Measurements from ENCODE around the gene RSBN1.
"Not testable (repeated sequence)": the region's sequence is repeated elsewhere in the genome, so short reads cannot be mapped to it uniquely, and the experiment has no call there.

RSBN1 gene

DNA sequence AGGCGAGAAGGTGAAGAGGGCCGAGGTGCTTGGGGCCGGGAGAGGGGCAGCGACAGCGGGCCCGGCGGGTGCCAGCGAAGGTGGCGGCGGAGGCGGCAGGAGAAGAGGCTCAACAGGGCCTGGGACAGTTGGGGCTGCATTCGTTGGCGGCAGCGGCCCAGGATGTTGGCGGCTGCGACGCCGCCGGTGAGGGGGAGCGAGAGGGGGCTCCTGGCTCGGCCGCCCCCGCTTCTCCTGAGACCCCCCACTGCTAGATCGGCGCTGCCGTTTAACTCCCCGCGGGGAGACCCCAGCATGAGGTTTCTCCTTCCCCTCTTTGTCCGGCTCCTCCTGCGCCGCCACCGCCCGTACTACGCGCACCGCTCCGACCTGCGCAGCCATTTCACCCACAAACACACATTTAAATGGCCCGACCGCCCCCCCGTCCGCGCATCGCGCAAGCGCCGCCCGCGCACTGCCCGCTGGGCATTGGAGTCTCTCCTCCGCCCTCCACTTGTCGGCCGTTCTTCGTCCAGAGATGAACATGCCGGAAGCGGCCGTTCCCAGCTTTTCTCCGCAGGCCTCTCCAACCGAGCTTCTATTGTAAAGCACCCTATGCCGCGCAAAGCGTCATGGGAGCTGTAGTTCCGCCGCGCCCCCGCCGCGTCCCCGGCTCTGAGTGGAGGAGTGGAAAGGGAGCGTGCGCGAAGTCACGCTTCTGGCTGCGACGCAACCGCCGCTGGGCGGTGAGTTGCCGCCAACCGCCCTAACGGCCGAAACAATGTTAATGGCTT is at the start of gene RSBN1:
Gene RSBN1, minus strand, starts transcription at position 589 of the 773 bp plus-strand sequence. Its CDS starts 64 bp downstream, at position 525.
- DNase-seq (ENCODE audit: low spot score) = peak; percentile 99

DNA sequence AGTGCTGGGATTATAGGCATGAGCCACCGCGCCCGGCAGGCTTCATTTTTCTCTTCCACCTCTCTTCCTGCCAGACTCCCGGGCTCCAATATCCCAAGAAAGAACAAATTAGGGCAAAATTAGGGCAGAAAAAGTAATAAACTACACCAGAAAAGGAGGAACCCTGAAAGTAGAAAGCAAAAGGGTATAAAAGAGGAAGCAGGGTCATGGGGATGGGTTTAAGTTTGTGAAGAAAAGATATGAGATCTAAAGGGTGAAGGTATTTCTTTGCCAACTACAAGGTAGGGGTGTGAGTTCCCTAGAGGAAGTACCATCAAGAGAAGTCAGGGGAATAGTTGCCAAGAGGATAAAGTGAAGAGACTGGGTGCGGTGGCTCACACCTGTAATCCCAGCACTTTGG is 49.4 kb upstream of the RSBN1 start:
- DNase-seq (ENCODE audit: low spot score) = no peak

DNA sequence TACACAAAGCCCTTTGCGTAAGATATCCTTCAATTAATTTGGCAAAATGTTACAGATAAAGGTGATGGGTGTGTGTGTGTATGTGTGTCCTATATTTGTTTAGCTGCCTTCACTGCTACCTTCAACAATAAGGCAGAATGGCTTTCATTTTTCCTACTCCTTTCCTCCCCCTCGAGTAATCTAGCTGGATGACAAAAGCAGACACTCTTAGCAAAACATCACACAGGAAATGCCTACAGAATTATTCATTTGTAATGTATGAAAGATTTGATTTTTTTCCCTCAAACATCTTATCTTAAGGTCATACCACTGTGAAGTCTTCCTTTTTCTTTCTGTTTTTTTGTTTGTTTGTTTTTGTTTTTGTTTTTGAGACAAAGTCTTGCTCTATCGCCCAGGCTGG is 48.6 kb upstream of the RSBN1 start:
- DNase-seq (ENCODE audit: low spot score) = no peak

DNA sequence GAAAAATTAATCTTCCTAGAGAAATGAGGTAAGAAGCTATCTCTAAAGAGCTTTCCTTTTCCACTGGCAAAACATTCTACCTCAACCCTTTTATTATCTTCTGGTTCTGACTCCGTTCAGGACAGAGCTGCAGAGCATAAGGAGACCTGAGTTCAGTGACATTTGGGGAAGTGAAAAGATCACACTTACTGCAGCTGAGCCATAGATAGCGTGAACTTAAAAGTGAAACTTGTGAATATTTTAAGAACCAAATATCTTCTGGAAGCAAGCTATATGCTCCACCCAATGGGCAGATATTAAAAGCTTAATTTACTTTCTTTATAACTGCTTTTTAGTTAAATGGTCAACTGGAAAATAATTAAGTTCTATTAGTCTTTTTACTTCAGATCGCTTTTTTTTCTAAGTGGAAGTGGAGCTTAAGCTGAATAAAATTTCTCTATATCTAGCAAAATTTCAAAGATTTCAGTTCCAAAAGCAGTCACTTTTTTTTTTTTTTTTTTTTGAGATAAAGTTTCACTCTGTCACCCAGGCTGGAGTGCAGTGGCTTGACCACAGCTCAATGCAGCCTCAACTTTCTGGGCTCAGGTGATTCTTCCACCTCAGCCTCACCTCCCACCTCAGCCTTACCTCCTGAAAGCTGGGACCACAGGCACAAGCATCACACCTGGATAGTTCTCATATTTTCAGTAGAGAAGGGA is 47.4 kb upstream of the RSBN1 start:
- peak; percentile 19 for DNase-seq (ENCODE audit: low spot score)

DNA sequence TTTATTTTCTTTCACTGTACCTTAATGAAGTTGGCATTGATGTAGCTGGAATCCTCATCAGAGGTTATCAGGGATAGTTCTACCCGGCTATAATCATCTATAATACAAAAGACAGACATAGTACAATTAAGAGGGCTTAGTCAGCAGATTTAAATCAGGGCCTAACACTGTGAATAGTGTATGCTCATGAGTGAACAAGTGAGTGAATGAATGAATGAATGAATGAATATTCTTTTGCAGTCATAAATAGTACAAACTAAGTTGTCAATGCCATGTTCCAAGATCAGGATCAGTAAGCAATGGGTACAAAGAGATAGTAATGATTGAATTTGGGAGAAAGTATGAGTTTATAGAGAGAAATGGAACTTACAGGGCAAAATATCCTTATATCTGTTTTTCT is 46.7 kb upstream of the RSBN1 start:
- DNase-seq (ENCODE audit: low spot score) = no peak

DNA sequence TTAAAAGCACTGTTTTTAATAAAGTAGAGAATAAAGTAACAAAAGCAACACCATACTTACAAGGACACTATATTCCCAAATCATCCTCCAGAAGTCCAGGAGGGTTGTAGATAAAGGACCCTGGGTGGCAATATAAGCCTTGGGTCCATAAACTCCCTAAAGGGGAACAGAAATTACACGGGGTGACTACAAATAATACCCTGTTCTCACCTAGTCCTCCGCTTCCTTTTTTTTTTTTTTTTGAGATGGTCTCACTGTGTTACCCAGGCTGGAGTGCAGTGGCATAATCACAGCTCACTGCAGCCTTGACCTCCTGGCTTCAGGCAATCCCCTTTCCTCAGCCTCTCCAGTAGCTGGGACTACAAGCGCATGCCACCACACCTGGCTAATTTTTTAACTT is 46.1 kb upstream of the RSBN1 start:
- no peak for DNase-seq (ENCODE audit: low spot score)

DNA sequence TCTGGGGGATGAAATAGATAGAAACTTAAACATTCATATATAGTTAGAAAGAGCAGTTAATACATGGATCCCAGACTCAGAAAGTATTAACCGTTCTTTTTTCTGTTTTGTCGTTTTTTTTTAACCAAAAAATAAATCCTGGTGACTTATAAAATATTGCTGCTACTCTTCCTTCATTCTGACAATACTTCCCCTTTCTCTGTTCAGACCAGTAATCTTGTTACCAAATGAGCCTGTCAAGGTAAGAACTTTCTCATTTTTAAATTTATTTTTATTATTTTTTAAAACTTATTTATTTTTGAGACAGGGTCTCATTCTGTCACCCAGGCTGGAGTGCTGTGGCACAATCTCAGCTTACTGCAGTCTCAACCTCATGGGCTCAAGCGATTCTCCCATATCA is 45.5 kb upstream of the RSBN1 start:
- DNase-seq (ENCODE audit: low spot score) = no peak

DNA sequence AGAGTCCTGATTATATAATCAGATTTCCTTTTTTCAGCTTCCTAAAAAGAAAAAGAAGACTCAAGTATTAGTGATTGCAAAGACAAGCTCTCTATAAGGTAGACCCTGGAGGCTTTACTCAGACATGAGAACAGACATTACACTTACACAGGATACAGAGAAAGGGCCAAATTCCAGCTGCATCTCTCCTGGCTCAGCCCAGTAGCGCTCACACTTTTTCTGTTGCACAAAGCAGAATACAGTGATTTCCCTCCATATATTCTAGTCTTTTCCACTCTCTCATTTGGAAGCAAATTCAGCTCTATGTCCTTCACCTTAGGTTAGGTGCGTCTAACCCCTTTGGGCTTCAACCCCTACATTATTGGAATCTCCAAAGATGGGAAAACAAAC is 44.1 kb upstream of the RSBN1 start:
- no peak for DNase-seq (ENCODE audit: low spot score)

DNA sequence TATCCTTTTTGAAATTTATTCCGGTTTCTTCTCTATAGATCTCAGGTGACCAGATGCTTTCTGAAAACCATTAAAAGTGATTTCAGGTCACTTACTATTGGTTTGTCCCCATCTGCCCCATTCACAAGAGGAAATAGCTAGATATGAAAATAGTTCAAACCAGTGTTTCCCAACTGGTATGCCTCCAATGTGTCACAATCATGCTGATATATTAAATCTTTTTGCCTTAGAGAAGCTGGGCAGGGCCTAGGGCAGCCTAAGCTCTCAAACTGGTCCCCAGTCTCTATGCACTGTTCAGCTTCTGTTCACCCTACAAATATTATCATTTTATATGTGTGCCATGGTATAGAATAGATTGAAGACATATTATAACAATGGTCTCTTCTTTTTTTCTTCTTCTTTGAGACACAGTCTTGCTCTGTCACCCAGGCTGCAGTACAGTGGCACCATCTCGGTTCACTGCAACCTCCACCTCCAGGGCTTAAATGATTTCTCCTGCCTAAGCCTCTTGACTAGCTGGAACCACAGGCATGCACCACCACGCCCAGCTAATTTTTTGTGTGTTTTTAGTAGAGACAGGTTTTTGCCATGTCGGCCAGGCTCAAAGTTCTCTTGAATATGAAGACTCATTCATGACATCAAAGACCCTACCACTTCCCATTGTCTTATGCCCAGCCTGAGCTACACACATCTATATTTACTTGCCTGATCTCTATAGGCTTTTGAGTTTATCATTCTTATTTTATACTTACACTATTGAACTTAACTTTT is 43.5 kb upstream of the RSBN1 start:
- no peak for DNase-seq (ENCODE audit: low spot score)

DNA sequence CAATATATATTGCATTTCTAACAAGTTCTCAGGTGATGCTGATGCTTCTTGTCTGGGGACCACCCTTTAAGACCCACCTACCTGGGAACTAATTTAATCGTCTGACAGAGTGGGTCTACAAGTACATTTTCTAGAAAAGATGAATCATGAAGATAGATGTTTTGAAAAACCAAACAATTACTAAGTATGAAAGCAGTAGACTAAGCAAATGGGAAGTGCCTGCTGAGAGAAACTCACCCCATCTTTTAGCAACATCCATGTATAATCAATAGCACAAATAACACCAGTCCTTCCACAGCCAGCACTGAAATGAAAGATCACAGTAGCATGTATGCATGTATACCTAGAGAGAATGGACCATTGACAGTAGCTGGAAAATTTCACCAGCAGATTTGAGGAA is 42.0 kb upstream of the RSBN1 start:
- DNase-seq (ENCODE audit: low spot score) = no peak

DNA sequence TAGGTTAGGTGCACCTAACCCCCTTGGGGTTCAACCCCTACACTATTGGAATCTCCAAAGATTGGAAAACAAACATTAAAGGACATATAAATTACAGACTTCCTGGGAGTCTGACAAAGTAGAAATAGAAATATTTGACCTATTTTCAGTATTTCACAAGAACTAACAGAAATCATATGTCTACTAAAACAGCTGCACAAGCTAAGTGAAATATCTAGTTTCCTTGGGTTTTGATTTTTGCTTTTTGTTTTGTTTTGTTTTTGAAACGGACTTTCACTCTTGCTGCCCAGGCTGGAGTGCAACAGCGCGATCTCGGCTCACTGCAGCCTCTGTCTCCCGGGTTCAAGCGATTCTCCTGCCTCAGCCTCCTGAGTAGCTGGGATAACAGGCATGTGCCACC is 40.4 kb upstream of the RSBN1 start:
- DNase-seq (ENCODE audit: low spot score) = not testable (repeated sequence)

DNA sequence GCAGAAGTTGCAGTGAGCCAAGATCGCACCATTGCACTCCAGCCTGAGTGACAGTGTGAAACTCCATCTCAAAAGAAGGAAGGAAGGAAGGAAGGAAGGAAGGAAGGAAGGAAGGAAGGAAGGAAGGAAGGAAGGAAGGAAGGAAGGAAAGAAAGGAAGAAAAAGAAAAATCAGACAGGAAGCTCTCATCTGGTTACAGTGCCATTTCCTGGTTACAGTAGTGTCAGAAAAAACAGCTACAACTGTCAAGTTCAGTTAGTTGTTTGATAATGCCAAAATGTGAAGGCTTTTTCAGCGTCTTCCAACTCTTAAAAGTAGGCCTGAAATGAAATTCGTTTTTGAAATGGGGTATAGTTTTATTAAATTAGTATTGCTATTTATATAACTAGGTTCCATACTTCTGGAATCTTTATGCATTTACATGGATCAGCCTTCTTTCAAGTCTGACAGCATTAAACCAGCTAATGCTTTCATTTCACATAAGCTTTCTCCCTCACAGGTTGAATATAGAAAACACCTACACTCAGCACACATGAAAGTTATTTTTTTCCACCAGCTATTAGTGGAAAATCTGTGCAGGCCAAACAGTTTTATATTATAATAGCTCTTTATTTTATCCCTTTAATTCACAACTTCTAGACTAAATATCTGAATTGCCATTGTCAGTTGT is 38.0 kb upstream of the RSBN1 start:
- DNase-seq (ENCODE audit: low spot score) = no peak

DNA sequence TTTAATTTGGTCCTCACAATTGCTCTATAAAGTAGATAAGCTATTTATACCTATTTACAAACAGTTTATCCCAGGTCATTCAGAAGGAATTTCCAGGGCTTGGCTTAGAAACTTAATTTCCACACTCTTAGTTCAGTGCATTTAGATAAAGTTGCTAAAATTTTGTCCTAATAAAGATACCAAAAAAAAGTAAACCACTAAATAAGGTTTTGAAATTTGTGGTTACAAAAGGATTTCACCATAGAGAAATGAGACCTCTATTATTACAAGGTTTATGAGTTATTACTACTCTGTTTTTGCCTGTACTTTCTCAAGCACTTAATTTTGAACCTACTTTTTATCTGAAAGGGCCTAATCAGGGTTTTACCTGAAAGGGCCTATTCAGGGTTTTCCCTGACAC is 36.8 kb upstream of the RSBN1 start:
- DNase-seq (ENCODE audit: low spot score) = no peak

DNA sequence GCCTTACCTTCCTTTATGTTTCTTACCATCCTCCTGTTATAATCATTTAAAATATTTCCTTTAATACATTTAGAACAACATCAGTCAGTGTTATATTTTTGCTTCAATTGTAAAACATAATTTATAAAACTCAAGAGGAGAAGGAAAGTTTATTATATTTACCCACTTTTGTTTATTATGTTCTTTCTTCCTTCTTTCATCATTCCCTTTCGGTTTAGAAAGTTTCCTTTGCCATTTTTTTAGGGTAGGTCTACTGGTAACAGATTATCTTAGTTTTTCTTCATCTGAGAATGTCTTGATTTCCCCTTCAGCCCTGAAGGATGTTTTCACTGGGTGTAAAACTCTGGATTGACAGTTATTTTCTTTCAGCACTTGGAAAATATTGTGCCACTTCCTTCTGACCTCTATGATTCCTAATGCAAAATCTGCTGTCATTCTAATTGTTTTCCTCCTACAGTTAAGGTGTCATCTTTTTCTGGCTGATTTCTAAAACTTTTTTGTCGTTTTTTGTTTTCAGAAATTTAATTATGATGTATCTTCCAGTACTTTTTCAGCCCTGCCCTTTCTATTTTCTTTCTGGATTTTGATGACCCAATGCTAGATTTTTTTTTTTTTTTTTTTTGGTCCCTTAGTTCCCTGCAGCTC is 34.2 kb upstream of the RSBN1 start:
- DNase-seq (ENCODE audit: low spot score) = no peak

DNA sequence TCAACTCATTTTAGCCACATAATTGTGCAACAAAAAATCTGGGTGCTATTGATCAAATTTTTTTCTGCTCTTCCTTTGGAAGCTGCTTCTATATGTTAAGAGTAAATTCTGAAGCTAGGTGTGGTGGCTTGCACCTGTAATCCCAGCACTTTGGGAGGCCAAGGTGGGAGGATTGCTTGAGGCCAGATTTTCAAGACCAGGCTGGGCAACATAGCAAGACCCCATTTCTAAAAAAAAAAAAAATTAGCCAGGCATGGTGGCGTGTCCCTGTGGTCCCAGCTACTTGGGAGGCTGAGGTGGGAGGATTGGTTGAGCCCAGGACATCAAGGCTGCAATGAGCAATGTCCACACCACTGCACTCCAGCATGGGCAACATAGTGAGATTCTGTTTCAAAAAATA is 24.3 kb upstream of the RSBN1 start:
- DNase-seq (ENCODE audit: low spot score) = no peak

DNA sequence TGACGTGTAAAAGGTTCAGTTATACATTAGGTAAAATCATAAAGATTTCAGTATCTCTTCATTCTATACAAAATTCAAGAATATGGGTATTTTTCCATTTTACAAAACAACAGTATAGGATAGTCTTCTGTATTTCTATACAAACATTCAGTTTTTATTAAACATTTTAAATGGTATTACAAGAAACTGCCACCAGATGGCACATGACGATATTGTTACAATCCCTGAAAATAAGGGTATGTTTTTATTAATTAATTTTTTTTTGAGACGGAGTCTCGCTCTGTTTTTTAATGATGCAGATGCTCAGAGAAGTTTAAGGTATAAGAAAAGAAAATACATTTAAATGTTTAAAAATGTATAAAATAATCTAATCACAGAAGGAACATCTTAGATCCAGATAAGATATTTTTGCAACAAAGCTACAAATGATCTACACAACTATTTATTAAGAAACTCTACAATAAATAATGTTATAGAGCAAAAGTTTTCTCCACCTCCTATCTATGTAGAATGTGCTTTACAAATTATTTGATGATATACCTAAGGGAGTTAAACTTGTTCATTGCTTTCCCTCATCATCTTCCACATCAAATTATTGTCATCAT is 23.5 kb upstream of the RSBN1 start:
- DNase-seq (ENCODE audit: low spot score) = peak; percentile 50

DNA sequence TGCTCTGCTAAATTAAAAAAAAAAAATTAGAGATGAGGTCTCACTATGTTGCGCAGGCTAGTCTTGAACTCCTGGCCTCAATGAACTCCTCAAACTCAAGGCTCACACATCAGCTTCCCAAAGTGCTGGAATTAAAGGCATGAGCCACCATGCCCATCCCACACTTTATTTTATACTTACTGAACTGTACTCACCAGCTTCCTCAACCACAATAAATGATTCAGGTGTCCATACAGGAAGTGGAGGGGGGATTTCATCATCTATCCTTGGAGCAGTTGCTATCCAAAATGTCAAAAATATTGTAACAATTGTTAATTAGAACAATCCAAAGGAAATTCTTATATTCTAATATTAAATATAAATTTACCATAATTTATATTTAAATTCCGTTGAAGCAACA is 22.4 kb upstream of the RSBN1 start:
- DNase-seq (ENCODE audit: low spot score) = no peak

DNA sequence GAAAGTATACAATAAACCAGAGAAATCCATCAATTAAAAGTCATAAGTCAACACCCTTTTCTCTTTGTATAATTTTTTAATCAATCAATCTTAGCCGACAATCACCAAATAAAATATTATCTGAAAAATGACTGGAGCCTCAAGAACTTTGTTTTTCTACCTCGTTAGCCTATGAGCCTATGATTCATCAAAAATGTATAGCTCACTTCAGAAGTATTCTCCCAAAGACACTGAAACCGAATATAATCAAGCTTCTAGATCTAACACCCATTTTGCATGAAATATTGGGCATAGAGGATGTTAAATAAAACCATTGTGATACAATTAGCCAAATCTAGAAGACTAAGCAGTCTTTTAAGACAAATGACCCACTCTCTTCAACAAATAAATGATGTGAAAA is 17.8 kb upstream of the RSBN1 start:
- DNase-seq (ENCODE audit: low spot score) = no peak

DNA sequence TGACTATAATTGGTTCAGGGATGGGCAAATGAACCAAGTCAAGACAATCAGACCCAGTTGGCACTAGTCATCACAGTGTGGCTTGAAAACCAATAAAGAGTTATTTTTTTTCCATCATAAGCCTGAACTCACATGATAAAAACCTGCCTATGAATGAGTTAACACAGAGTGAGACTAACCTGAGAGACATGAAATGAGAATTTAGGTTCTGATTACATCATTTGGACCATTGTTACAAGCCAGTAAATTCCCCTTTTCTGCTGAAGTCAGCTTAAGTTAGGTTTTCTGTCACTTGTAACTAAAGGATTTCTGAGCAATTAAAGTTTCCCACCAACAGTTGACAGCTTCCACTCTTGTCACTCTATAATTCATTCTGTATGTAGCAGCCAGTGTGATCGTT is 9.6 kb upstream of the RSBN1 start:
- no peak for DNase-seq (ENCODE audit: low spot score)

DNA sequence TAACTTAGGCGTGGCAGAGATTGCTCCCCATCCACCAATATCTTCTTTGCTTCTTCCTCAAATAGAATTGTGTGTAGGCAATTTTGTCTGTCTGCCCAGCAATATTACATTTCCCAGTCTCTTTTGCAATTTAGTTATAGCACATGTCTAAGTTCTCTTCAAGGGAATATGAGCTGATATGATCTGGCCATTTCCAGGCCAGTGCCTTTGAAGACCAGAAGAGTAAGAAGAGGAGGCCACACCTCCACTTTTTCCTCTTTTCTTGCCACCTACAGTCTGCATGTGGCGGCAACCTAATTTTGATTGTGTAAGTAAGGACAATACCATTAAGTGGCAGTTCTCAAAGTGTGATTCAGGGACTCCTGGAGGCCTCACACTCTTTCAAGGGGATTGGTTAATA is 6.3 kb upstream of the RSBN1 start:
- DNase-seq (ENCODE audit: low spot score) = no peak

DNA sequence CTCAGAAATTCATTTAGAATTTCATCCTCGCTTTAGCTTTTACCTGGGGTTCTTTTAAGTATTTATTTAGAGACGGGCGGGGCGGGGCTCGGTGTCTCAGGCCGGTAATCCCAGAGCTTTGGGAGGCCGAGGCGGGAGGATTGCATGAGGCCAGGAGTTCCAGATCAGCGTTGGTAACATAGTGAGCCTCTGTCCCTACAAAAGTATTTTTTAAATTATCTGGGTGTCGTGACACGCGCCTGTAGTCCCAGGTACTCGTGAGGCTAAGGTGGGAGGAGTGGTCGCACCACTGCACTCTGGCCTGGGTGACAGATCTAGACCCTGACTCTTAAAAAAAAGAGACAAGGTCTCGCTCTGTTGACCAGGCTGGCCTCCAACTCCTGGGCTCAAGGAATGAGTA is 942 bp upstream of the RSBN1 start:
- DNase-seq (ENCODE audit: low spot score) = no peak
